HepG2 (cell line): Measurements from ENCODE around the gene CAMTA2. TPM values are rescaled to one million over a fixed set of nuclear protein-coding genes. Genes with fewer than 3 reads are reported as not detected.

Source experiments
- ARNT2 ChIP-seq: sonication (generic); formaldehyde crosslinking; IDR thresholded peaks from 2 replicates; pipeline ENCODE4 v1.8.0; 2022; ENCODE audit warnings: mild to moderate bottlenecking, low read depth, missing genetic modification reagents, moderate library complexity
- ELF3 ChIP-seq: IDR thresholded peaks from 2 replicates; pipeline ENCODE4 v1.6.1; 2016; ENCODE audit warnings: missing genetic modification reagents, missing compliant biosample characterization
- EP300 ChIP-seq, 3 experiments: sonication (generic) in 1 of 3; formaldehyde crosslinking in 1 of 3; IDR thresholded peaks; 2 replicates each; pipeline versions ENCODE4 v1.5.1 to v1.6.1; 2011 to 2020; ENCODE audit warnings: low read depth in 2 of 3, low read length in 2 of 3, borderline replicate concordance in 1 of 3, improper control_type of control experiment in 1 of 3, mild to moderate bottlenecking in 1 of 3, missing genetic modification reagents in 1 of 3, moderate library complexity in 1 of 3
- ERF ChIP-seq: IDR thresholded peaks from 2 replicates; pipeline ENCODE4 v1.6.1; 2018; ENCODE audit warnings: missing biosample characterization, missing genetic modification reagents
- HOXA9 ChIP-seq: sonication (generic); formaldehyde crosslinking; IDR thresholded peaks from 2 replicates; pipeline ENCODE4 v1.8.1; 2022; ENCODE audit warnings: missing genetic modification reagents, mild to moderate bottlenecking, moderate library complexity, borderline replicate concordance
- IKZF4 ChIP-seq: sonication (generic); formaldehyde crosslinking; IDR thresholded peaks from 2 replicates; pipeline ENCODE4 v1.5.1; 2020; ENCODE audit warnings: borderline replicate concordance, mild to moderate bottlenecking, low read depth, missing genetic modification reagents; ENCODE audit errors: not compliant biosample characterization
- KLF11 ChIP-seq: IDR thresholded peaks from 2 replicates; pipeline ENCODE4 v1.6.1; 2016; ENCODE audit warnings: missing compliant biosample characterization
- SOX13 ChIP-seq, 3 experiments: fragments of 450-650 bp in 1 of 3; sonication (generic) in 1 of 3; formaldehyde crosslinking in 1 of 3; IDR thresholded peaks in 2 of 3; conservative IDR thresholded peaks in 1 of 3; 2 replicates each; pipeline versions ENCODE4 v1.5.0 to v1.6.1; 2016 to 2020; ENCODE audit warnings: antibody characterized with exemption in 1 of 3, mild to moderate bottlenecking in 1 of 3, missing compliant biosample characterization in 1 of 3, missing genetic modification reagents in 1 of 3, moderate library complexity in 1 of 3
- SP2 ChIP-seq: sonication (generic); formaldehyde crosslinking; IDR thresholded peaks from 2 replicates; pipeline ENCODE4 v1.5.1; 2020; ENCODE audit warnings: mild to moderate bottlenecking, missing genetic modification reagents
- SPEN ChIP-seq: sonication (generic); formaldehyde crosslinking; IDR thresholded peaks from 2 replicates; pipeline ENCODE4 v1.5.1; 2020; ENCODE audit warnings: low read depth, mild to moderate bottlenecking, missing genetic modification reagents
- STAG1 ChIP-seq: sonication (generic); formaldehyde crosslinking; IDR thresholded peaks from 2 replicates; pipeline ENCODE4 v1.4.0; 2020; ENCODE audit warnings: missing genetic modification reagents
- THRA ChIP-seq: sonication (generic); formaldehyde crosslinking; IDR thresholded peaks from 2 replicates; pipeline ENCODE4 v1.4.0; 2020; ENCODE audit warnings: missing genetic modification reagents, borderline replicate concordance
- ZHX2 ChIP-seq, 2 experiments: sonication (generic) in 1 of 2; formaldehyde crosslinking in 1 of 2; IDR thresholded peaks; 2 replicates each; pipeline versions ENCODE4 v1.6.1 to v1.9.0; 2014 to 2022; ENCODE audit warnings: antibody characterized with exemption in 1 of 2, borderline replicate concordance in 1 of 2, inconsistent platforms in 1 of 2, low read depth in 1 of 2, missing genetic modification reagents in 1 of 2
- ZNF33B ChIP-seq: sonication (generic); formaldehyde crosslinking; IDR thresholded peaks from 2 replicates; pipeline ENCODE4 v1.5.1; 2020; ENCODE audit warnings: mild to moderate bottlenecking, missing genetic modification reagents
- ZNF724P ChIP-seq: sonication (generic); formaldehyde crosslinking; IDR thresholded peaks from 2 replicates; pipeline ENCODE4 v1.8.0; 2022; ENCODE audit warnings: missing genetic modification reagents, borderline replicate concordance
- ZNF740 ChIP-seq: sonication (generic); formaldehyde crosslinking; IDR thresholded peaks from 2 replicates; pipeline ENCODE4 v1.4.0; 2020; ENCODE audit warnings: missing genetic modification reagents
- ZNF746 ChIP-seq: sonication (generic); formaldehyde crosslinking; IDR thresholded peaks from 2 replicates; pipeline ENCODE4 v1.8.0; 2022; ENCODE audit warnings: mild to moderate bottlenecking, missing genetic modification reagents
- ZNF780A ChIP-seq: sonication (generic); formaldehyde crosslinking; IDR thresholded peaks from 2 replicates; pipeline ENCODE4 v1.8.0; 2022; ENCODE audit warnings: mild to moderate bottlenecking, missing genetic modification reagents, moderate library complexity
- ZSCAN30 ChIP-seq: sonication (generic); formaldehyde crosslinking; IDR thresholded peaks from 2 replicates; pipeline ENCODE4 v1.5.0; 2020; ENCODE audit warnings: mild to moderate bottlenecking, missing genetic modification reagents
- polyA plus RNA-seq, 8 experiments: library from polyadenylated mRNA; depleted of rRNA in 3 of 8; stranded (reverse) in 7 of 8; unstranded in 1 of 8; fragments of >200 nt; fragmentation: Illumina TruSeq in 4 of 8; extraction: Trizol in 4 of 8; gene quantifications; 2 replicates each; pipeline versions ENCODE4 v1.2.1 to v1.2.3, GENCODE V29; 2011 to 2016; ENCODE audit warnings: low read depth in 4 of 8, missing spikeins in 1 of 8, mixed read lengths in 1 of 8; ENCODE audit not compliant: insufficient read depth in 1 of 8
- total RNA-seq, 5 experiments: library from RNA; depleted of rRNA; stranded (reverse); fragments of >200 nt; fragmentation: Illumina TruSeq; extraction: Trizol; gene quantifications; 2 replicates each; pipeline ENCODE4 v1.2.3, GENCODE V29; 2016; ENCODE audit warnings: low read depth in 1 of 5

Gene CAMTA2
- total and polyA plus RNA-seq, 2 of the 13 experiments (the other 11 are each of a cell fraction or from before 2014, with no cell fraction given) = 4.1 to 7.1 TPM

GRCh38 chr17:4986951-4987766, at the start of gene CAMTA2 (continued):
- TF ChIP-seq ERF (peak; percentile 81), ZHX2 (IDR thresholded peaks at IDR 0.05; ENCODE audit: low read depth) (peak; percentile 45; the same call in 1 of the 2 replicates), ZHX2 (CRISPR knock-in tag; IDR thresholded peaks at IDR 0.05; ENCODE audit: borderline replicate concordance) (no peak), ZNF740 (CRISPR knock-in tag) (peak; percentile 95), THRA (CRISPR knock-in tag) (peak; percentile 26; the same call in 1 of the 2 replicates), SPEN (CRISPR knock-in tag) (peak; percentile 87; the same call in 1 of the 2 replicates), ELF3 (CRISPR knock-in tag) (peak; percentile 79), SOX13 (IDR thresholded peaks at IDR 0.05) (no peak), SOX13 (CRISPR knock-in tag; conservative IDR thresholded peaks at IDR 0.05 in 1 of 2, IDR thresholded peaks at IDR 0.05 in 1 of 2) (peak in 1 of 2 experiments; percentile 43; a peak in 2 of 4 replicates), ZNF724P (CRISPR knock-in tag) (no peak), EP300 (IDR thresholded peaks at IDR 0.05; ENCODE audit: low read depth in 2 of 2, low read length in 2 of 2) (peak in 1 of 2 experiments; percentile 34; a peak in 2 of 4 replicates), EP300 (CRISPR knock-in tag; IDR thresholded peaks at IDR 0.05; ENCODE audit: borderline replicate concordance) (peak; percentile 22; the same call in 1 of the 2 replicates), ZNF33B (peak; percentile 9; the same call in 1 of the 2 replicates), ZNF780A (CRISPR knock-in tag) (0 out of 2 replicates have a peak, but pooled peaks have one; percentile 67), ZNF746 (CRISPR knock-in tag) (0 out of 2 replicates have a peak, but pooled peaks have one; percentile 58), HOXA9 (CRISPR knock-in tag) (0 out of 2 replicates have a peak, but pooled peaks have one; percentile 60), KLF11 (CRISPR knock-in tag) (0 out of 2 replicates have a peak, but pooled peaks have one; percentile 27), STAG1 (peak; percentile 60), ARNT2 (CRISPR knock-in tag) (peak; percentile 73; the same call in 1 of the 2 replicates), SP2 (CRISPR knock-in tag) (peak; percentile 57), ZSCAN30 (CRISPR knock-in tag) (no peak), IKZF4 (CRISPR knock-in tag) (peak; percentile 17)
